Retinal pigment epithelial cell (primary cell): ENCODE measurements around the gene FGD6.

Source experiments
- DNase-seq: peaks from one replicate; pipeline ENCODE4 v3.0.0-alpha.2; 2010; ENCODE audit warnings: low read depth
- H3K4me3 ChIP-seq: 2 replicates; pipeline ENCODE4 v1.5.1; 2011; ENCODE audit warnings: mild to moderate bottlenecking, low read length, control low read depth, moderate library complexity
- CTCF ChIP-seq: conservative IDR thresholded peaks from 2 replicates; pipeline ENCODE4 v1.5.1; 2011; ENCODE audit warnings: low read depth, low read length, control low read depth, inconsistent platforms

Gene FGD6

GRCh38 chr12:95116341-95116740, 100.9 kb downstream of the FGD6 start:
- H3K4me3 ChIP-seq: no peak overlapping the region
- no peak for DNase-seq
- TF ChIP-seq CTCF: no peak

GRCh38 chr12:95115641-95116040, 101.6 kb downstream of the FGD6 start:
- H3K4me3 ChIP-seq: no peak overlapping the region
- TF ChIP-seq CTCF: no peak
- DNase-seq: no peak

GRCh38 chr12:95114766-95115405, 102.4 kb downstream of the FGD6 start:
- no peak for TF ChIP-seq CTCF
- H3K4me3 ChIP-seq: no peak overlapping the region
- DNase-seq: no peak

- H3K4me3 ChIP-seq: no peak overlapping the region
- DNase-seq: no peak
- TF ChIP-seq CTCF: no peak
These were observed 109.9 kb downstream of the FGD6 start for GRCh38 chr12:95107362-95107761.

- no peak overlapping the region for H3K4me3 ChIP-seq
- TF ChIP-seq CTCF: no peak
- DNase-seq: no peak
These were observed 111.7 kb downstream of the FGD6 start for GRCh38 chr12:95105540-95105939.

GRCh38 chr12:95104919-95105452, 112.3 kb downstream of the FGD6 start:
- TF ChIP-seq CTCF: no peak
- DNase-seq: no peak
- no peak overlapping the region for H3K4me3 ChIP-seq
